T-cell (primary cell): ENCODE measurements around the gene CISTR. TPM values are rescaled to one million over a fixed set of nuclear protein-coding genes. Genes with fewer than 3 reads are reported as not detected.

ENCODE experiments used
- ATAC-seq, 4 experiments: fragments of 200-7000 bp in 3 of 4; fragments of 150-1000 bp in 1 of 4; cut with Tn5 transposase; replicated peaks in 1 of 4; 1 replicate in 3 of 4; 2 replicates in 1 of 4; pipeline ENCODE4 v1.10.0; 2021; ENCODE audit warnings: moderate library complexity in 3 of 4, mild to moderate bottlenecking in 2 of 4, moderate number of reproducible peaks in 1 of 4
- CTCF ChIA-PET, 2 donors: fragments of 300-600 bp; sonication (Branson Sonifier 250); formaldehyde crosslinking; loops; one replicate each; lab custom pipeline; 2022; ENCODE audit warnings: antibody characterized with exemption in 2 of 2; lab: Charles Lee
- POLR2A ChIA-PET, 2 donors: fragments of 300-600 bp; sonication (Branson Sonifier 250); formaldehyde crosslinking; loops; one replicate each; lab custom pipeline; 2022; ENCODE audit warnings: antibody characterized with exemption in 2 of 2; lab: Charles Lee
- DNase-seq, 35 experiments: peaks; one replicate each; pipeline versions ENCODE4 v3.0.0 to v3.0.0-alpha.2; 2013 to 2023
- H3K27ac ChIP-seq: one replicate; pipeline ENCODE4 v1.5.1; 2013; ENCODE audit warnings: low read length
- H3K27me3 ChIP-seq, 2 experiments: replicated peaks in 1 of 2; 1 replicate in 1 of 2; 2 replicates in 1 of 2; pipeline versions ENCODE4 v1.6.1 to v1.7.0; 2013; ENCODE audit warnings: low read length in 1 of 2, mixed read lengths in 1 of 2; ENCODE audit not compliant: control insufficient read depth in 2 of 2, insufficient read depth in 2 of 2; ENCODE audit errors: extremely low read depth in 1 of 2
- H3K36me3 ChIP-seq, 2 donors: 1 replicate in 1 of 2; 2 replicates in 1 of 2; pipeline versions ENCODE4 v1.6.1 to v1.7.0; 2013; ENCODE audit warnings: low read length in 1 of 2; ENCODE audit not compliant: control insufficient read depth in 2 of 2, insufficient read depth in 1 of 2; ENCODE audit errors: extremely low read depth in 1 of 2
- H3K4me1 ChIP-seq, 2 experiments: 1 replicate in 1 of 2; 2 replicates in 1 of 2; pipeline versions ENCODE4 v1.6.1 to v1.7.0; 2013; ENCODE audit warnings: low read length in 2 of 2, mixed read lengths in 1 of 2; ENCODE audit not compliant: insufficient read depth in 2 of 2, control insufficient read depth in 1 of 2; ENCODE audit errors: extremely low read depth in 1 of 2
- H3K4me3 ChIP-seq, 2 donors: 1 replicate in 1 of 2; 2 replicates in 1 of 2; pipeline versions ENCODE4 v1.5.1 to v1.7.0; 2013; ENCODE audit warnings: mild to moderate bottlenecking in 2 of 2, low read length in 1 of 2, moderate library complexity in 1 of 2; ENCODE audit not compliant: control insufficient read depth in 1 of 2; ENCODE audit errors: extremely low read depth in 1 of 2
- H3K9me3 ChIP-seq: 2 replicates; pipeline ENCODE4 v1.7.0; 2013
- H3K27ac Mint-ChIP-seq, 2 donors: one replicate each; pipeline ENCODE4 v1.8.0; 2020 to 2021; ENCODE audit warnings: mild to moderate bottlenecking in 2 of 2, mixed read lengths in 2 of 2
- H3K27me3 Mint-ChIP-seq, 2 donors: one replicate each; pipeline ENCODE4 v1.8.0; 2021 to 2022; ENCODE audit warnings: mixed read lengths in 2 of 2
- H3K36me3 Mint-ChIP-seq: one replicate; pipeline ENCODE4 v1.8.0; 2021; ENCODE audit warnings: mixed read lengths
- H3K4me1 Mint-ChIP-seq, 3 donors: one replicate each; pipeline ENCODE4 v1.8.0; 2020 to 2022; ENCODE audit warnings: mixed read lengths in 3 of 3, mild to moderate bottlenecking in 1 of 3
- H3K4me3 Mint-ChIP-seq, 3 donors: one replicate each; pipeline ENCODE4 v1.8.0; 2020 to 2022; ENCODE audit warnings: mild to moderate bottlenecking in 3 of 3, mixed read lengths in 3 of 3, moderate library complexity in 3 of 3
- H3K9me3 Mint-ChIP-seq, 3 donors: one replicate each; pipeline ENCODE4 v1.8.0; 2020 to 2022; ENCODE audit warnings: mixed read lengths in 3 of 3
- WGBS: methylation state at CpG from one replicate; pipeline ENCODE4 v1.1.5; 2013; ENCODE audit warnings: missing lambda C conversion rate; ENCODE audit not compliant: insufficient coverage; 5-methylcytosine and 5-hydroxymethylcytosine counted together
- total RNA-seq, 35 experiments: library from RNA in 6 of 35; stranded (reverse) in 6 of 35; fragments of 120-200 nt in 1 of 35; gene quantifications; one replicate each; pipeline versions ENCODE4 v1.2.1 to v1.2.4 and lab custom pipeline; 2013 to 2026

CISTR gene
- total RNA-seq, 5 donors from 2014 or later (not counting 1 experiment from before 2014, with no cell fraction given) = not detected

- ChIA-PET POLR2A (no interaction called here), CTCF (interaction anchor here in 1 of 2 donors (1.3 kb wide), 1 partner anchor 9 kb away, joined by 6 read pairs; no protein-coding TSS in a partner anchor)
- Mint-ChIP-seq H3K36me3 (no peaks in the 10 kb centered on the region), H3K4me3 (no peak overlapping the region), H3K9me3 (no peaks in the 10 kb centered on the region), H3K4me1 (peaks cover 5 to 21% (median 19%) of the 10 kb centered on the region in 3 donors), H3K27ac (no peak overlapping the region), H3K27me3 (peaks cover 34 to 36% of the 10 kb centered on the region in 2 donors)
- Histone ChIP-seq H3K27ac (no peak overlapping the region), H3K36me3 (no peaks in the 10 kb centered on the region), H3K9me3 (no peaks in the 10 kb centered on the region), H3K4me3 (no peak overlapping the region), H3K4me1 (peaks cover 5 to 28% of the 10 kb centered on the region in 2 experiments), H3K27me3 (peaks cover 27 to 64% of the 10 kb centered on the region in 2 experiments)
- DNase-seq = no peak
- WGBS = no CpG with 5 or more reads among the region's 3 CpGs
- no peak for ATAC-seq
Measured at GRCh38 chr12:53755893-53756292, 4.1 kb upstream of the CISTR start.

GRCh38 chr12:53755451-53755891 lies 3.7 kb upstream of the CISTR start:
- Histone ChIP-seq H3K36me3 (no peaks in the 10 kb centered on the region), H3K4me1 (peaks cover 6 to 32% of the 10 kb centered on the region in 2 experiments), H3K9me3 (no peaks in the 10 kb centered on the region), H3K27ac (no peak overlapping the region), H3K27me3 (peaks cover 28 to 64% of the 10 kb centered on the region in 2 experiments), H3K4me3 (no peak overlapping the region)
- no peaks in the 10 kb centered on the region for H3K36me3 Mint-ChIP-seq
- POLR2A ChIA-PET = no interaction called here
- CTCF ChIA-PET = interaction anchor here in 1 of 2 donors (1.3 kb wide), 1 partner anchor 9 kb away, joined by 6 read pairs; no protein-coding TSS in a partner anchor
- no peak for ATAC-seq
- peaks cover 29 to 32% of the 10 kb centered on the region in 2 donors for H3K27me3 Mint-ChIP-seq
- H3K27ac Mint-ChIP-seq = no peak overlapping the region
- H3K4me1 Mint-ChIP-seq = peaks cover 5 to 21% (median 19%) of the 10 kb centered on the region in 3 donors
- WGBS = 80% methylated on average over 1 of the region's 4 CpGs
- H3K9me3 Mint-ChIP-seq = no peaks in the 10 kb centered on the region
- DNase-seq = no peak
- no peak overlapping the region for H3K4me3 Mint-ChIP-seq

GRCh38 chr12:53754633-53755264 lies 3.0 kb upstream of the CISTR start:
- ChIA-PET CTCF (interaction anchor here (0.6 to 2.8 kb wide), 4 partner anchors 8 to 542 kb away, joined by 3 to 14 read pairs (median 4); no protein-coding TSS in a partner anchor), POLR2A (no interaction called here)
- no peak overlapping the region for H3K4me3 ChIP-seq
- H3K4me1 ChIP-seq = peaks cover 6 to 34% of the 10 kb centered on the region in 2 experiments
- peaks cover 33 to 62% of the 10 kb centered on the region in 2 experiments for H3K27me3 ChIP-seq
- 44% methylated on average over 2 of the region's 4 CpGs for WGBS
- H3K4me1 Mint-ChIP-seq = peaks cover 5 to 21% (median 19%) of the 10 kb centered on the region in 3 donors
- no peak overlapping the region for H3K27ac ChIP-seq
- no peak overlapping the region for H3K4me3 Mint-ChIP-seq
- H3K36me3 ChIP-seq = no peaks in the 10 kb centered on the region
- no peak overlapping the region for H3K27ac Mint-ChIP-seq
- H3K36me3 Mint-ChIP-seq = no peaks in the 10 kb centered on the region
- ATAC-seq (no peak), DNase-seq (no peak)
- peaks cover 24 to 28% of the 10 kb centered on the region in 2 donors for H3K27me3 Mint-ChIP-seq
- H3K9me3 Mint-ChIP-seq = no peaks in the 10 kb centered on the region
- no peaks in the 10 kb centered on the region for H3K9me3 ChIP-seq

DNA sequence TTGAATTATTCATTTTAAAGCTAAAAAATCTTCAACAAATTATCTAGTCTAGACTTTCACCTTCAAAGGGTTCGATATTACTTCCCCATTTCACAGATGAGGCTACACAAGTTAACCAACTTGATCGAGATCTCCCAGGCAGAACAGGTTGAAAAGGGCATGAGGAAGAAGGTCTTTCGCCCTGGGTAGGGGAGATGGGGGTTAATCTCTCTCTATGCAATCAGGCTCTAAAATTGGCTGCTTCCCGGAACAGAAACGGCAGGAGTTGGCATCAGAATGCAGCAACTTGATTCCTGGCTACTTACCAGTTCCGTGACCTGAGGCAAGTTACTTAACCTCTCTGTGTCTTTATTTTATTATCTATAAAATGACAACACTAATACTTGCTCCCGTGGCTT lies 2.4 kb upstream of the CISTR start:
- ATAC-seq = no peak
- Mint-ChIP-seq H3K9me3 (no peaks in the 10 kb centered on the region), H3K4me3 (no peak overlapping the region), H3K27ac (no peak overlapping the region), H3K27me3 (peaks cover 19 to 22% of the 10 kb centered on the region in 2 donors), H3K36me3 (no peaks in the 10 kb centered on the region), H3K4me1 (peaks cover 5 to 21% (median 19%) of the 10 kb centered on the region in 3 donors)
- H3K27ac ChIP-seq = no peak overlapping the region
- peaks cover 30 to 57% of the 10 kb centered on the region in 2 experiments for H3K27me3 ChIP-seq
- no peaks in the 10 kb centered on the region for H3K9me3 ChIP-seq
- no peak for DNase-seq
- WGBS = 100% methylated on average over 1 of the region's 7 CpGs
- peaks cover 6 to 34% of the 10 kb centered on the region in 2 experiments for H3K4me1 ChIP-seq
- POLR2A ChIA-PET = no interaction called here
- H3K36me3 ChIP-seq = no peaks in the 10 kb centered on the region
- CTCF ChIA-PET = interaction anchor here (0.6 to 2.8 kb wide), 4 partner anchors 10 to 542 kb away, joined by 3 to 14 read pairs (median 4); no protein-coding TSS in a partner anchor
- H3K4me3 ChIP-seq = no peak overlapping the region

GRCh38 chr12:53752621-53753020 lies 842 bp upstream of the CISTR start:
- CTCF ChIA-PET = interaction anchor here (0.6 to 2.8 kb wide), 3 partner anchors 9 to 53 kb away, joined by 3 to 14 read pairs (median 4); no protein-coding TSS in a partner anchor
- DNase-seq = no peak

DNA sequence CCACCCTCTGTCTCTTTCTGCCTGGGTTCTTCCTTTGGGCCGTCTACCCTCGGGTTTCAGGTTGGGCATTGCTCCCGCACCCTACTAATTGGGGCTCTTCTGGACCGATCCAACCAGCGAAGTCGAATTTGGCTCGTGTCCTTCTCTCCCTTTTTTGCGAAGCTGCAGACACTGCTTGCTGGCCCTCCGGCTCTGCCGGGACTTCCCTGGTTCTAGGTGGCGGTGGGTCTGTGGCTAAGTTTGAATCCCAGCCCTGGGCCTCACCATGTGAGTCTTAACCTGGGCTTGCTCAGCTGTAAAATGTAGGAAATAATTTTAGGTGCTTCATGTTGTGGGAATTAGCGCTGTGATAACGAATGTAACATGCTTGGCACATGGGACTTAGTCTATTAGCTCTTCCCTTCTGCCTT lies 418 bp upstream of the CISTR start:
- peaks cover 4 to 8% of the 10 kb centered on the region in 2 donors for H3K27me3 Mint-ChIP-seq
- Histone ChIP-seq H3K9me3 (no peaks in the 10 kb centered on the region), H3K27ac (no peak overlapping the region), H3K36me3 (no peaks in the 10 kb centered on the region), H3K27me3 (peaks cover 33 to 59% of the 10 kb centered on the region in 2 experiments), H3K4me1 (peaks cover 10 to 41% of the 10 kb centered on the region in 2 experiments), H3K4me3 (peak overlapping the region in 1 of 2 donors; percentile 55)
- ATAC-seq = no peak
- H3K4me3 Mint-ChIP-seq = no peak overlapping the region
- no peaks in the 10 kb centered on the region for H3K36me3 Mint-ChIP-seq
- POLR2A ChIA-PET = interaction anchor here (0.5 to 0.6 kb wide), 2 partner anchors 22 to 474 kb away, joined by 3 to 5 read pairs; no protein-coding TSS in a partner anchor
- WGBS = 55% methylated on average over 9 of the region's 13 CpGs
- no peak overlapping the region for H3K27ac Mint-ChIP-seq
- no peak for DNase-seq
- H3K9me3 Mint-ChIP-seq = no peaks in the 10 kb centered on the region
- peaks cover 10 to 21% (median 19%) of the 10 kb centered on the region in 3 donors for H3K4me1 Mint-ChIP-seq
- CTCF ChIA-PET = interaction anchor here (0.6 to 2.8 kb wide), 4 partner anchors 8 to 142 kb away, joined by 3 to 14 read pairs (median 4); no protein-coding TSS in a partner anchor

More at GRCh38 chr12:53752621-53753020, 842 bp upstream of the CISTR start:
- H3K36me3 ChIP-seq = no peaks in the 10 kb centered on the region
- H3K4me3 ChIP-seq = no peak overlapping the region
- no peak overlapping the region for H3K27ac ChIP-seq
- Mint-ChIP-seq H3K27me3 (peaks cover 4 to 8% of the 10 kb centered on the region in 2 donors), H3K4me3 (no peak overlapping the region), H3K9me3 (no peaks in the 10 kb centered on the region), H3K4me1 (peaks cover 9 to 21% (median 19%) of the 10 kb centered on the region in 3 donors), H3K27ac (no peak overlapping the region), H3K36me3 (no peaks in the 10 kb centered on the region)
- H3K4me1 ChIP-seq = peaks cover 7 to 41% of the 10 kb centered on the region in 2 experiments
- POLR2A ChIA-PET = interaction anchor here (0.5 to 0.6 kb wide), 2 partner anchors 22 to 474 kb away, joined by 3 to 5 read pairs; no protein-coding TSS in a partner anchor
- 100% methylated on average over 3 of the region's 3 CpGs for WGBS
- H3K9me3 ChIP-seq = no peaks in the 10 kb centered on the region
- ATAC-seq = no peak
- H3K27me3 ChIP-seq = peaks cover 33 to 57% of the 10 kb centered on the region in 2 experiments
